GM04504 (cell line): ENCODE results near the gene DDAH2.

Experiments used
- DNase-seq: peaks from one replicate; pipeline ENCODE4 v3.0.0-alpha.2; 2012; ENCODE audit warnings: low read depth

DDAH2 gene

DNA sequence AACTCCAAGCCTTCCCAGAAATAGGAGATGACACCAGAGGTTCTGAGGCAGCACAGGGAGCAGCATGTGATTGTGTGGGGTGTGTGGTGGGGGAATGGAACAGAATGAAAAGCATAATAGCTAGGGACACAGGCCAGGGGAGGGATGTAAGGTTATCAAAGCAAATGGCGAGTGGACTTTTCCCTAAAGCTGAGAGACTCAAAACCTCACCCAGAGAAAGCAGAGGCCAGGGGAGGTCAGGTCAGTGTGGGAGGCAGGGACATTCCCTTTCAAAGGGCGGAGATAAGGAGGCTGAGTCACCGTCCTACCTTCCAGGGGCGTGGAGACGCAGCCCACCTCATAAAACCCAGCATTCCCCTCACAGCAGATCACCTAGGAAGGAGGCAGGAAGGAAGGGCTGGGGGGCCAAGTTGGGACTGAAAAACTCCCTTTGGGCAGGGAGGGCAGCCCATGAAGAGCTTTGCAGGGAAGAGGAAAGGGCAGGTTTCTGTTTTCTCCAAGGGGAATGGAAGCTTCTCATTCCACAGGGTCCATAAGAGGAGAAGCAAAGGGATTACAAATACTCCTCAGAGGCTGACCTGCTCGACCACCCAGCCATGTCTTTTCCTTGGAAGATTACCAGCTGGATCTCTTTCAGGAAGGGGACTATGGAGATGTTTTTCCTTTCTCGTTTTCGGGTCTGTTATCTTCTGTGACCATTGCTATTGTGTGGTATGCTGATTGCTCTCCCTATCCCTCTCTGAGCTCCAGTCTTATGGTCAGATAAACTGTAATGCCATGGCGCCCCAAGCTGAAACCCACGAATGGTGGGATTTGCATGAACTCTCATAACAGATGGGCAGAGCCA lies 38.6 kb downstream of the DDAH2 start:
- DNase-seq: no peak

GRCh38 chr6:31689249-31690110 lies 39.6 kb downstream of the DDAH2 start:
- DNase-seq: no peak

- no peak for DNase-seq
Observed at GRCh38 chr6:31687860-31688693, 41.0 kb downstream of the DDAH2 start.

DNA sequence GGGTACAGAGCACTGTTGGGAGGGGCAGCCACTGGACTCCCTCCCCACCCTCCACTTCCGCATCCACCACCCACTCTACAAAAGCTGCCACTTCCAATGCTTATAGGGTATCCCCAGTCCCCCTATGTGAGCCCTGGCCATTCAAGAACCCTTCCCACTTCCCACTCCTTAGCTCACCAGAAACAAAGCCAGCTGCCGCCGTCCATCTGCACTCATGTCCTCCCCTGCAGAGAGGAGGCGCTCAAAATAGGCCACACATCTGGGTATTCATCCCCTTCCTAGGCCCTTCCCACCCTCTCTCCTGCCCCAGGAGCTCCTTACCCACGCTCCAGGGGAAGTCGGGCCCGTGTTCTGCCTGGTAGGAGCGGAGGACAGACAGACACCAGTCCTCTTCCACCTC lies 41.8 kb downstream of the DDAH2 start:
- DNase-seq: no peak

GRCh38 chr6:31686483-31686882 lies 42.6 kb downstream of the DDAH2 start:
- no peak for DNase-seq

DNA sequence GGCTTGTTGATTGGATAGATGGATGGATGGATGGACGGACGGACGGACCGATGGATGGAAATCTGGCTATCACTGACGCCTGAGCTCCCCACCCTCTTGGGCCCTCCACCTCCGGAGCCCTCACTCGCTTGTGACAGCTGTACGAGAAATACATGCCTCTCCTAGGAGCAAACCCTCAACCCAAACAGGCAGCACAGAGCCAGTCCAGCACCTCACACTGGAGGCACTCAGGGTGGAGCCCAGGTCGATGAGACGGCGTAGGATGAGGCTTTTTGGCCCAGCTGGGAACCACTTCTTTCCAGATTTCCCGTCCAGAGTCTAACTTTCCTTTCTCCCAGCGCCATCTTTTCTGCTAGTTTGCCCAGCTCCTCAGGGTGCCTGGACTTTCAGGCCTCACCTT lies 45.5 kb downstream of the DDAH2 start:
- no peak for DNase-seq

DNA sequence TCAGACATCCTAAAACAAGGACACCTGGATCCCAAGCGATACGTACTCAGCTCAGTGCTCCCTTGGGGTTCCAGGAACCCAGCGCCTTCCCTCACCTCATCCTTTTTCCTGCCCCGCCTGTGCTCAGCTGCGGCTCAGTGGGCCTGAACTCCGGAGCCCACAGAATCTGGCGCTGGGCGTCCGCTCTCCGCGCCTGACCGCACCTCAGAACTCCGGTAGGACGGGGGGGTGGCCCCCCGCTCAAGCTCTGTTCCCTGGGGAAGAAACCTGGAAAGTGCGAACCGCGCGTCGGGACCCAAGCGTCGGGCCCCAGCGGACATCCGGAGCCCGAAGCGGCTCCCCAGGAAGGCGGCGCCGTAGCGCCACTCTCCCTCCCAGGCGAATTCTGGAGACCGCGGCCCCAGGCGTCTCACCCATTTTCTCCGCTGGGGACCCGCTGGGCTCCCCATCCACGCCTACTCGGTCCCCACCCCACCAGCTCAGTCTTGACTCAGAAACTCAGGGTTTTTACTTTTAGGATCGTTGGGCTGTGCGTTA lies 47.9 kb downstream of the DDAH2 start:
- DNase-seq: no peak

DNA sequence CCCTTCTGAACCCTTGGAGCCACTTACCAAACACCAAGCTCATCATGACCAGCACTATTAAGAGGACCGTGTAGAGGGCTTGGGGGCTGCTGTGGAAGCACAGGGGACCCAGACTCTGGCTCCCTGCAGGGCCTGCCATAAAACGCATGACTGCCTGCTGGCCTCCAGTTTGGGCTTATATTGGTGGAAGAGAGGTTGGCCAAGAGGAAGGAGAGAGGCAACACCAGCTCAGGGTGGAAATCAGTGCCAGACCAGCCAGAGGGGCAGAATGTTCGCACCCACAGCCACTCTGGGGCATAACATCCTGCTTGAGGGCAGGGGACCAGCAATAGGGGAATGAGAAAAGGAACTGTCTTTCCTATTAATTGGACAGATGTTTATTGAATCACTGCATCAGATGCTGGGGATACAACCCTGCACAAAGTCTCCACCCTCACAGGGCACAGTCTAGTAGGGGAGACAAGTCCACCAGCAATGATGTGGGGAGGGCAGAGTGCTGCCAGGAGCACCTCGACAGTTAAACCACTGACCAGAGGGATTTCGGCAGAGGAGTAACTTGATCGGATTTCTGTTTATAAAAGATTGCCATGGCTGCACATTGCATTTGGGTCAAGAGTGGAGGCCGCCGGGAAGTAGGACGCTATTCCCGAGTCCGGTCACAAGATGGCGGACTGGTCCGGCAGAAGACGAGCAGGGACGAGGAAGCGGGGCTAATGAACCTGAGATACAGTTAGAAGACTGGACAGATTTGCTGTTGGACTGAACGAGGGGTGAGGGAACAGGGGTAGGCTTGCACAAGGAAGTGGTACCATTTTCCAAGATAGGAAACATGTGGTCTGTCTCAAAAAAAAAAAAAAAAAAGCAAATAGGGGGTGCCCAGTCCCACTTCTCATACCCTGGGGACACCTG lies 48.6 kb downstream of the DDAH2 start, which contains the start of gene LY6G5C:
LY6G5C (minus strand) TSS at position 842 of the 909 bp plus-strand sequence; CDS start at position 148, 694 bp downstream.
- peak; percentile 76 for DNase-seq

DNA sequence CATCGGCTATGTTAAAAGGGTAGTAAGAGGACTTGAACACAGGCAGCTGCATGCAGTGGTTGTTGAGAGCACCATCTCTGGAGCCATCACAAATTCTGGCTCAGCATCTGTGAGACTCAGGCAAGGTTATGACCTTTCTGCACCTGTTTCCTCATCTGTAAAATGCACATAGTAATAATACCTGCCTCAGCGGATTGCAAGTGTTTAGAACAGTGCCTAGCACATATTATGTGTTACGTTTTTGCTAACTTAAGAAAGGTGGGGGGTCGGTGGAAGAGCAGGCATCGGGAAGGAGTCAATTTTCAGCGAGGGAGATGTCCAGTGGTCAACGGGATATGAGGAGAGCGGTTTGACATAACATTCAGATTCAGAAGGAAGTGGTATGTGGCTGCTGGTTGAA lies 51.1 kb downstream of the DDAH2 start:
- no peak for DNase-seq
